SH-SY5Y (cell line): ENCODE data around the gene BEND3.

Experiments
- GATA2 ChIP-seq: IDR thresholded peaks from 2 replicates; pipeline ENCODE4 v1.6.1; 2011; ENCODE audit warnings: mild to moderate bottlenecking, low read depth, low read length
- GATA3 ChIP-seq: IDR thresholded peaks from 2 replicates; pipeline ENCODE4 v1.6.1; 2011; ENCODE audit warnings: low read depth, mild to moderate bottlenecking, low read length, moderate library complexity

GRCh38 chr6:107064579-107065065 lies 50.7 kb downstream of the BEND3 start:
- TF ChIP-seq GATA2: no peak
- TF ChIP-seq GATA3: no peak
